Vagina (tissue), 2 donors: ENCODE measurements around the gene PAX6.

Experiments used
- POLR2A ChIP-seq, 2 donors: fragments of 450-650 bp; IDR thresholded peaks; one replicate each; pipeline ENCODE4 v1.6.1; 2017; ENCODE audit warnings: antibody characterized with exemption in 2 of 2, mild to moderate bottlenecking in 2 of 2, moderate library complexity in 2 of 2
- POLR2AphosphoS5 ChIP-seq, 2 donors: sonication (generic); formaldehyde crosslinking; IDR thresholded peaks; one replicate each; pipeline ENCODE4 v1.9.0; 2017; ENCODE audit warnings: antibody characterized with exemption in 2 of 2, mild to moderate bottlenecking in 2 of 2, low read depth in 1 of 2; ENCODE audit not compliant: insufficient read depth in 1 of 2
- TF ChIP-seq, protein P1 (sequence below), 3 experiments: fragments of 450-650 bp in 2 of 3; fragments of 200-600 bp in 1 of 3; sonication (generic) in 1 of 3; IDR thresholded peaks; one replicate each; pipeline ENCODE4 v1.5.1; 2017 to 2019; ENCODE audit warnings: antibody characterized with exemption in 3 of 3, mild to moderate bottlenecking in 2 of 3, moderate library complexity in 2 of 3

DNA sequence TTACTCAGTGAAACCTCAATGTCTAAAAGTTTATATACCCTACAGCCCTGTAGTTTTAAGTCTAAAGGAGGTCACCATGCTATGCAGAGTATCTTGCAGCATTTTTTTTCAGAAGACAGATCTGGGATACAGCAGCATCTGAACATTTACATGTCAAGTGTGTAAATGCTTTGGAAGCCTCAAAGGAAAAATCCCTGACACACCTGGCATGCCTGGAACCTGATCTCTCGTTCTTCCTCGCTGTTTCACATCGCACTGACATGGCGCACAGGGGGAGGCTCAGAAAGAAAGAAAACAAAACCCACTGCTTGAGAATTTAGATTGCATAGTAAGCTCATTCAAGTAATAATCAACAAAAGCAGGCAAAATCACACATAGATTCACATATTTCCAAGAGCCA is 31.0 kb downstream of the PAX6 start:
- TF ChIP-seq, protein P1, sequence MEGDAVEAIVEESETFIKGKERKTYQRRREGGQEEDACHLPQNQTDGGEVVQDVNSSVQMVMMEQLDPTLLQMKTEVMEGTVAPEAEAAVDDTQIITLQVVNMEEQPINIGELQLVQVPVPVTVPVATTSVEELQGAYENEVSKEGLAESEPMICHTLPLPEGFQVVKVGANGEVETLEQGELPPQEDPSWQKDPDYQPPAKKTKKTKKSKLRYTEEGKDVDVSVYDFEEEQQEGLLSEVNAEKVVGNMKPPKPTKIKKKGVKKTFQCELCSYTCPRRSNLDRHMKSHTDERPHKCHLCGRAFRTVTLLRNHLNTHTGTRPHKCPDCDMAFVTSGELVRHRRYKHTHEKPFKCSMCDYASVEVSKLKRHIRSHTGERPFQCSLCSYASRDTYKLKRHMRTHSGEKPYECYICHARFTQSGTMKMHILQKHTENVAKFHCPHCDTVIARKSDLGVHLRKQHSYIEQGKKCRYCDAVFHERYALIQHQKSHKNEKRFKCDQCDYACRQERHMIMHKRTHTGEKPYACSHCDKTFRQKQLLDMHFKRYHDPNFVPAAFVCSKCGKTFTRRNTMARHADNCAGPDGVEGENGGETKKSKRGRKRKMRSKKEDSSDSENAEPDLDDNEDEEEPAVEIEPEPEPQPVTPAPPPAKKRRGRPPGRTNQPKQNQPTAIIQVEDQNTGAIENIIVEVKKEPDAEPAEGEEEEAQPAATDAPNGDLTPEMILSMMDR (IDR thresholded peaks at IDR 0.05), result no peak
- TF ChIP-seq POLR2A (IDR thresholded peaks at IDR 0.05) (no peak), POLR2AphosphoS5 (IDR thresholded peaks at IDR 0.05; ENCODE audit: insufficient read depth in 1 of 2, low read depth in 1 of 2) (no peak)
